ENCODE data around the gene FERMT3.

Gene FERMT3

DNA sequence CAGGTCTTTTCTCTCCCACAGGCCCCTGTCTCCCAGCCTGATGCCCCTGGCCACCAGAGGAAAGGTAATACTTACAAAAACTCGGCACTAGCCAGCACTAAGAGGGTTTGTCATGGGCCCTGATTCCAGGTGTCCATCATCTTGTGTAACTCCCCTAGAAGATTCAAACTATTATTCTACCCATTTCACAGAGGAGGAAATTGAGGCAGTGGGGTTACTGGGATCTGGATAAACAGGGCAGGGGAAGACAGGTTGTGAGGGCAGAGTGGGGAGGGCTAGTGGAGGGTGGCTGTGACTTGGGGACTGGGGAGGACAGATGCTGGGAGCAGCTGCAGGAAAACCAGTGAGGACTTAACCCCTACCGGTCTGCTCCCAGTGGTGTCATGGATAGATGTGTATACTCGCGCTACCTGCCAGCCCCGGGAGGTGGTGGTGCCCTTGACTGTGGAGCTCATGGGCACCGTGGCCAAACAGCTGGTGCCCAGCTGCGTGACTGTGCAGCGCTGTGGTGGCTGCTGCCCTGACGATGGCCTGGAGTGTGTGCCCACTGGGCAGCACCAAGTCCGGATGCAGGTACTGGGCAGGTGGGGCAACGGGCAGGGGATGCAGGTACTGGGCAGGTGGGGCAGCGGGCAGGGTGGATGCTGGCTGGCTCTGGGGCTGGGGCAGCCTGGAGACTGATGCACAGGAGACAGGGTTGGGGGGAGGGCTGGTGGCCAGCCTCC lies 29.1 kb downstream of the FERMT3 start (continued):
- TF ChIP-seq, protein P1, sequence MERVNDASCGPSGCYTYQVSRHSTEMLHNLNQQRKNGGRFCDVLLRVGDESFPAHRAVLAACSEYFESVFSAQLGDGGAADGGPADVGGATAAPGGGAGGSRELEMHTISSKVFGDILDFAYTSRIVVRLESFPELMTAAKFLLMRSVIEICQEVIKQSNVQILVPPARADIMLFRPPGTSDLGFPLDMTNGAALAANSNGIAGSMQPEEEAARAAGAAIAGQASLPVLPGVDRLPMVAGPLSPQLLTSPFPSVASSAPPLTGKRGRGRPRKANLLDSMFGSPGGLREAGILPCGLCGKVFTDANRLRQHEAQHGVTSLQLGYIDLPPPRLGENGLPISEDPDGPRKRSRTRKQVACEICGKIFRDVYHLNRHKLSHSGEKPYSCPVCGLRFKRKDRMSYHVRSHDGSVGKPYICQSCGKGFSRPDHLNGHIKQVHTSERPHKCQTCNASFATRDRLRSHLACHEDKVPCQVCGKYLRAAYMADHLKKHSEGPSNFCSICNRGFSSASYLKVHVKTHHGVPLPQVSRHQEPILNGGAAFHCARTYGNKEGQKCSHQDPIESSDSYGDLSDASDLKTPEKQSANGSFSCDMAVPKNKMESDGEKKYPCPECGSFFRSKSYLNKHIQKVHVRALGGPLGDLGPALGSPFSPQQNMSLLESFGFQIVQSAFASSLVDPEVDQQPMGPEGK (CRISPR knock-in tag; IDR thresholded peaks at IDR 0.05; ENCODE audit: borderline replicate concordance), result no peak
- TF ChIP-seq ZNF8 (CRISPR knock-in tag; IDR thresholded peaks at IDR 0.05), result no peak
- TF ChIP-seq TOX (CRISPR knock-in tag; IDR thresholded peaks at IDR 0.05; ENCODE audit: borderline replicate concordance), result no peak

DNA sequence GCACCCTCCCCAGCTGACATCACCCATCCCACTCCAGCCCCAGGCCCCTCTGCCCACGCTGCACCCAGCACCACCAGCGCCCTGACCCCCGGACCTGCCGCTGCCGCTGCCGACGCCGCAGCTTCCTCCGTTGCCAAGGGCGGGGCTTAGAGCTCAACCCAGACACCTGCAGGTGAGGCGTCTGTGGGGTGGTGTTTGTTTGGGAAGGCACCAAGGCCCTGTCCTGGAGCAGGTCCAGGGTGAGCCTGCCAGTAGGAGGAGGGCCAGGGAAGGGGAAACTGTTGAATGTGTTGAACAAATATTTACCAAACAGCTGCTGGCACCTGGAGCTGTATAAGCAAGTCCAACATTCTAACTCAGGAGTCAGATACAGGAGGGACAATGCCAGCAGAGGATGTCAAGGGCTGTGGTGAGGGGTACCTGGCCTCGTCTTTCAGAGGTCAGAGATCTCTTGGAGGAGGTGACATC lies 31.0 kb downstream of the FERMT3 start:
- no peak for ATAC-seq
- TF ChIP-seq ZFP30 (CRISPR knock-in tag; IDR thresholded peaks at IDR 0.05) (no peak), ZNF8 (CRISPR knock-in tag; IDR thresholded peaks at IDR 0.05) (no peak), TOX (CRISPR knock-in tag; IDR thresholded peaks at IDR 0.05; ENCODE audit: borderline replicate concordance) (no peak)
- TF ChIP-seq, protein P2, sequence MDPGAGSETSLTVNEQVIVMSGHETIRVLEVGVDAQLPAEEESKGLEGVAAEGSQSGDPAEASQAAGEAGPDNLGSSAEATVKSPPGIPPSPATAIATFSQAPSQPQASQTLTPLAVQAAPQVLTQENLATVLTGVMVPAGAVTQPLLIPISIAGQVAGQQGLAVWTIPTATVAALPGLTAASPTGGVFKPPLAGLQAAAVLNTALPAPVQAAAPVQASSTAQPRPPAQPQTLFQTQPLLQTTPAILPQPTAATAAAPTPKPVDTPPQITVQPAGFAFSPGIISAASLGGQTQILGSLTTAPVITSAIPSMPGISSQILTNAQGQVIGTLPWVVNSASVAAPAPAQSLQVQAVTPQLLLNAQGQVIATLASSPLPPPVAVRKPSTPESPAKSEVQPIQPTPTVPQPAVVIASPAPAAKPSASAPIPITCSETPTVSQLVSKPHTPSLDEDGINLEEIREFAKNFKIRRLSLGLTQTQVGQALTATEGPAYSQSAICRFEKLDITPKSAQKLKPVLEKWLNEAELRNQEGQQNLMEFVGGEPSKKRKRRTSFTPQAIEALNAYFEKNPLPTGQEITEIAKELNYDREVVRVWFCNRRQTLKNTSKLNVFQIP (CRISPR knock-in tag; IDR thresholded peaks at IDR 0.05; ENCODE audit: borderline replicate concordance, low read depth), result no peak
- TF ChIP-seq, protein P3, sequence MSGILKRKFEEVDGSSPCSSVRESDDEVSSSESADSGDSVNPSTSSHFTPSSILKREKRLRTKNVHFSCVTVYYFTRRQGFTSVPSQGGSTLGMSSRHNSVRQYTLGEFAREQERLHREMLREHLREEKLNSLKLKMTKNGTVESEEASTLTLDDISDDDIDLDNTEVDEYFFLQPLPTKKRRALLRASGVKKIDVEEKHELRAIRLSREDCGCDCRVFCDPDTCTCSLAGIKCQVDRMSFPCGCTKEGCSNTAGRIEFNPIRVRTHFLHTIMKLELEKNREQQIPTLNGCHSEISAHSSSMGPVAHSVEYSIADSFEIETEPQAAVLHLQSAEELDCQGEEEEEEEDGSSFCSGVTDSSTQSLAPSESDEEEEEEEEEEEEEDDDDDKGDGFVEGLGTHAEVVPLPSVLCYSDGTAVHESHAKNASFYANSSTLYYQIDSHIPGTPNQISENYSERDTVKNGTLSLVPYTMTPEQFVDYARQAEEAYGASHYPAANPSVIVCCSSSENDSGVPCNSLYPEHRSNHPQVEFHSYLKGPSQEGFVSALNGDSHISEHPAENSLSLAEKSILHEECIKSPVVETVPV (CRISPR knock-in tag; IDR thresholded peaks at IDR 0.05), result no peak

DNA sequence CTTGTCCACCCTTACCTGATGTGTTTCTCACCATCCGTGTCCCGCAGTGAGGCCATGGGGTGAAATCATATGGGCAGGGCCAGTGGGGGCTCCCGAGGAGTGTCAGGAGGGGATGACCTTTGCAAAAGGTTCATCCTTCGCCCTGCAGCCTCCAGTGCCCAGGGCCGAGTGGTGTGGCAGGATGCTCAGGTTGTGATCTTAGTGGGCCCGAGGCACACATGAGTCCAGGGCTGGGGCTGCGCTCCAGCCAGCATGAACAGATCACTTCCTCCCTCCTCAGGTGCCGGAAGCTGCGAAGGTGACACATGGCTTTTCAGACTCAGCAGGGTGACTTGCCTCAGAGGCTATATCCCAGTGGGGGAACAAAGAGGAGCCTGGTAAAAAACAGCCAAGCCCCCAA lies 31.6 kb downstream of the FERMT3 start:
- no peak for TF ChIP-seq OSR1 (CRISPR knock-in tag; IDR thresholded peaks at IDR 0.05)
- TF ChIP-seq ESRRG (CRISPR knock-in tag; IDR thresholded peaks at IDR 0.05), result no peak
- TF ChIP-seq ARNTL (CRISPR knock-in tag; IDR thresholded peaks at IDR 0.05; ENCODE audit: borderline replicate concordance, low read depth), result no peak
- no peak for TF ChIP-seq ZNF70 (CRISPR knock-in tag; IDR thresholded peaks at IDR 0.05)
- ATAC-seq, result no peak

DNA sequence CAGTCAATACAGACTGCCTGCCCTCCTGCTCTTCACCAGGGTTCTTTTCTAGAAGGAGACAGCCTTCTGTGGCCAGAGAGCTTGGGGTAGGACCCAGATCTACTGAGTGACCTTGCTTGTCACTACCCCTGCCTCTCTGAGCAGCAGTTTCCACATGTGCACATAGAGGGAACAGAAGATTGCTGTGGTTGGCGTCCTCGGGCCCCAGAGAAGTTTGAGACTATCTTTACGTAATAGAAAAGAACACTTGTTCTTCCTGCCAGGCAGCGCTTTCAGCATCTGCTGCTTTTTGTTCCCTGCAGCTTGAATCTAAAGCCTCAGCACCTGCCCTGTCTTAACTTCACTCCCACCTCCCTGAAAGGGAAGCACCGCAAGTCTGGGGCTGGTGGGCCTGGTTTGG lies 32.5 kb downstream of the FERMT3 start:
- ATAC-seq, result no peak

DNA sequence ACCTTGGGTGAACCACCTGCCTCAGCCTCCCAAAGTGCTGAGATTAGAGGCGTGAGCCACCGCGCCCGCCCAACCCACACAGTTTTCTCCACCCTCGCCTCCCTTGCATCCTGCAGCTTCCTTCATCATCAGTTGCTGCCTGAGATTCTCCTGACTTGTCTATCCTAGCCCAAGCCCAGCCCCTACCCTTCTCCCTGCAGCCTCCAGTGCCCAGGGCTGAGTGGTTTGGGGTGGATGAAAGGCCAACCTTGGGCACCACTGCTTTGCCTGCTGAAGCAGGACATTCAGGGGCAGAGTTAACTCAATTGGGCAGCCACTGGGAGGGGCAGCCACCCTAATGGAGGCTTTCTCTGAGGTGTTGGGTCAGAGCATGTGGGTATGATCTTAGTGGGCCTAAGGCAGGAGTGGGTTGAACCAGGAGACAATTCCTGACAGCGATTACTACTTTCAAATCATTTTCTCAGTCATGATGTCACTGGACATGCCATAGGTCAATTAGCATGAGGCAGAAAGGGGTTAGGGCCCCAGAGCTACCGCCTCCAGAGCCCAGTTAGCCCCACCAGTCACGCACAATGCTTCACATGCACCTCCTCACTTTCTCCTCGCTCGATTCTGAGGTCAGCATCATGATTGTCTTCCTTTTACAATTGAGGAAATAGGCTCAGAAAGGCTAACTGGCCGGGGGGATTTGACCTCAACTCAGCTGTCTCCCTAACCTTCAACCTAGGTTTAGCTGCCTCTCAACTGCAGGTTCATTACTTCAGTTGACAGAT lies 33.3 kb downstream of the FERMT3 start:
- no peak for ATAC-seq
- TF ChIP-seq CSDC2 (CRISPR knock-in tag; IDR thresholded peaks at IDR 0.05), result no peak
- TF ChIP-seq ZNF8 (CRISPR knock-in tag; IDR thresholded peaks at IDR 0.05), result no peak
- no peak for TF ChIP-seq SNAI2 (CRISPR knock-in tag; IDR thresholded peaks at IDR 0.05)
- TF ChIP-seq ZC3H10 (CRISPR knock-in tag; IDR thresholded peaks at IDR 0.05), result no peak
- TF ChIP-seq, protein P1 (CRISPR knock-in tag; IDR thresholded peaks at IDR 0.05; ENCODE audit: borderline replicate concordance), result no peak
- TF ChIP-seq GLIS3 (CRISPR knock-in tag; IDR thresholded peaks at IDR 0.05), result no peak
- TF ChIP-seq, protein P2 (CRISPR knock-in tag; IDR thresholded peaks at IDR 0.05; ENCODE audit: borderline replicate concordance, low read depth), result no peak
- TF ChIP-seq TCF4 (CRISPR knock-in tag; IDR thresholded peaks at IDR 0.05; ENCODE audit: borderline replicate concordance), result no peak
- no peak for TF ChIP-seq ZNF70 (CRISPR knock-in tag; IDR thresholded peaks at IDR 0.05)

More for the DNA sequence above, 32.5 kb downstream of the FERMT3 start:
- no peak for TF ChIP-seq ZNF8 (CRISPR knock-in tag; IDR thresholded peaks at IDR 0.05)
- TF ChIP-seq OSR1 (CRISPR knock-in tag; IDR thresholded peaks at IDR 0.05), result no peak
- TF ChIP-seq ISL1 (CRISPR knock-in tag; IDR thresholded peaks at IDR 0.05), result no peak
- TF ChIP-seq ZC3H10 (CRISPR knock-in tag; IDR thresholded peaks at IDR 0.05), result no peak
- no peak for TF ChIP-seq ZFP30 (CRISPR knock-in tag; IDR thresholded peaks at IDR 0.05)
- TF ChIP-seq SNAI2 (CRISPR knock-in tag; IDR thresholded peaks at IDR 0.05), result no peak
- TF ChIP-seq, protein P4, sequence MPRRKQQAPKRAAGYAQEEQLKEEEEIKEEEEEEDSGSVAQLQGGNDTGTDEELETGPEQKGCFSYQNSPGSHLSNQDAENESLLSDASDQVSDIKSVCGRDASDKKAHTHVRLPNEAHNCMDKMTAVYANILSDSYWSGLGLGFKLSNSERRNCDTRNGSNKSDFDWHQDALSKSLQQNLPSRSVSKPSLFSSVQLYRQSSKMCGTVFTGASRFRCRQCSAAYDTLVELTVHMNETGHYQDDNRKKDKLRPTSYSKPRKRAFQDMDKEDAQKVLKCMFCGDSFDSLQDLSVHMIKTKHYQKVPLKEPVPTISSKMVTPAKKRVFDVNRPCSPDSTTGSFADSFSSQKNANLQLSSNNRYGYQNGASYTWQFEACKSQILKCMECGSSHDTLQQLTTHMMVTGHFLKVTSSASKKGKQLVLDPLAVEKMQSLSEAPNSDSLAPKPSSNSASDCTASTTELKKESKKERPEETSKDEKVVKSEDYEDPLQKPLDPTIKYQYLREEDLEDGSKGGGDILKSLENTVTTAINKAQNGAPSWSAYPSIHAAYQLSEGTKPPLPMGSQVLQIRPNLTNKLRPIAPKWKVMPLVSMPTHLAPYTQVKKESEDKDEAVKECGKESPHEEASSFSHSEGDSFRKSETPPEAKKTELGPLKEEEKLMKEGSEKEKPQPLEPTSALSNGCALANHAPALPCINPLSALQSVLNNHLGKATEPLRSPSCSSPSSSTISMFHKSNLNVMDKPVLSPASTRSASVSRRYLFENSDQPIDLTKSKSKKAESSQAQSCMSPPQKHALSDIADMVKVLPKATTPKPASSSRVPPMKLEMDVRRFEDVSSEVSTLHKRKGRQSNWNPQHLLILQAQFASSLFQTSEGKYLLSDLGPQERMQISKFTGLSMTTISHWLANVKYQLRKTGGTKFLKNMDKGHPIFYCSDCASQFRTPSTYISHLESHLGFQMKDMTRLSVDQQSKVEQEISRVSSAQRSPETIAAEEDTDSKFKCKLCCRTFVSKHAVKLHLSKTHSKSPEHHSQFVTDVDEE (CRISPR knock-in tag; IDR thresholded peaks at IDR 0.05), result no peak
- no peak for TF ChIP-seq ZNF70 (CRISPR knock-in tag; IDR thresholded peaks at IDR 0.05)
